Globus pallidus (tissue), 1 donor: ENCODE data around the gene TARS3.
A peak's percentile ranks its signal among the peaks of the same experiment; 100 is the strongest.
"Not testable (repeated sequence)": the region's sequence is repeated elsewhere in the genome, so short reads cannot be mapped to it uniquely, and the experiment has no call there.

Source experiments
- DNase-seq: peaks from one replicate; pipeline ENCODE4 v3.0.0-alpha.2; 2015; ENCODE audit warnings: low spot score

Gene TARS3

DNA sequence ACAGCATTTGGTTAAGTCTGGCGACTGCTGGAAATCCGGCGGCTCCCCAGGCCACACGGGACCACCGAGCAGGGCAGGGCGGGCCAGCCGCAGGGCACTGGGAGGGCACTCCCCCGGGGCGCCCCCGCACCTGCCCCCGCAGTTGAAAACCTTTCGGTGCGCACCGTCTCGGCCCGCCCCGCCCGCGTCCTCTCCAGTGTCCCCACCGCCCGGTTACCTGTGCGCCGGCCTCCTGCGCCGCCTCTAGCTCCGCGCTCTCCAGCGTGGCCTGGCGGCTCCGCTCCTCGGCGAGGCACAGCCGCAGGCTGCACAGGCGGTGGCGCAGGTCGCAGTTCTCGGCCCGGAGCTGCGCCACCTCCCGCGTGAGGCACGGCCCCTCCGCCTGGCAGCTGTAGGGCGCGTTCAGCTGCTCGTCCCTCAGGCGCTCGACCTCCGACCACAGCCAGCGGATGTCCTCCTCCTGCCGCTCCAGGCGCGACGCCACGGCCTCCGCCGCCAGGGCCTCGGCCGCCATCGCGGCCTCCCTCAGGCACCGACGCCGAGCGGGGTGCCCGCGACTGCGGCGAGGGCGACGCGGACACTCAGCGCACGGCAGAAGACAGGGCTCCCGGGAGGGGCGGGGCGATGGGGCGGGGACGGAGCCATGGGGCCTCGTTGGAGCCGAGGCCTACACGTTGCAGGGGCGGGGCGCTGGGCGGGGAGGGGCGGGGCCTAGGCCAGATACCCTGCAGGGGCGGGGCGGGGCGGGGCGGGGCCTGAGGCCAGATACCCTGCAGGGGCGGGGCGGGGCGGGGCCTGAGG lies at the start of gene TARS3:
TARS3 (minus strand) TSS at position 600 of the 801 bp plus-strand sequence; CDS start at position 514, 86 bp downstream.
- DNase-seq, result peak; percentile 96

DNA sequence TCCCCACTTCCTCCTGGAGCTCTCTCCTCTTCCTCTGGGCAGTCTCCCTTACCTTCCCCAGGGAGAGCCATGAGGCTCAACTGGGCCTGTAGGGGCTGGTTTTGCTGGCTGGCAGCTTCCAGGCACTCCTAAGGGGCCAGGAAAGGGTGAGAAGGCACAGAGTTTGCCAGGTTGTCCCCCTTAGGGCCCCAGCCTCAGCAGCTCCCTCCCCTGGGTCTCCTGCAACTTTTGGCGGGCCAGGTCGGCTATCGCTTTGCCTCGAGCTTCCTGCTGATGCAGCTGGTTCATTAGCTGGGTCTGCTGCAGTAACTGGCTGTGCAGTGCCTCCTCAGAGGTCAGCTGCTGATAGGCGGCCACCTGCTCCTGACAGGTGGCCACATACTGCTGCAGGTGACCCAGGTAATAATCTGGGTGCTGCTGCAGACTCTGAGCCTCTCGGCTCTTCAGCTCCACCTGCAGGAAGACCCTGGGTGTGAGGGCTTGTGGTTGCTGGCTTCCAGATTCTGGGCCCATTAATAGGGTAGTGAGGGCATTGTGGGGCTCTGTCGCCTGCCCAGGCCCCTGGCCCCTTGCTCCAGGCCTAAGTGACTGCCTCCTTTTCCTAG lies 49.3 kb upstream of the TARS3 start:
- no peak for DNase-seq

DNA sequence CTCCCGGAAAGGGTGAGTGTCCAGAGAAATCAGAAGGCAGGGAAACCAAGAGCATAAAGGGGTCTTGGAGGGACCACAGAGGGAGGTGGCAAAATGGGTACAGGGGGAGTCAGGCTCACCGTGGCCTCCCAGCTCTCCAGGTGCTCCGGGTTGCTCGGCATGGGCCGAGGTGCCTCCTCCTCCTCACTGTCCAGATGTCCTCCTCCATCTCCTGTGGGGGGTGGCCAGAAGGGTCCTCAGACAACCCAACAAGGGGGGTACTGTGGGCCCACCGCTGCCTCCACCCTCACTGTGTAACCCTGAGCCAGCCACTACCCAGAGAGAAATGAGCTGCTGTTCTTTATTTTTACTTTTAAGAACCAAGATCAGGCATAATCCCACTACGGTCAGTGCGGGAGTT lies 48.6 kb upstream of the TARS3 start:
- no peak for DNase-seq

DNA sequence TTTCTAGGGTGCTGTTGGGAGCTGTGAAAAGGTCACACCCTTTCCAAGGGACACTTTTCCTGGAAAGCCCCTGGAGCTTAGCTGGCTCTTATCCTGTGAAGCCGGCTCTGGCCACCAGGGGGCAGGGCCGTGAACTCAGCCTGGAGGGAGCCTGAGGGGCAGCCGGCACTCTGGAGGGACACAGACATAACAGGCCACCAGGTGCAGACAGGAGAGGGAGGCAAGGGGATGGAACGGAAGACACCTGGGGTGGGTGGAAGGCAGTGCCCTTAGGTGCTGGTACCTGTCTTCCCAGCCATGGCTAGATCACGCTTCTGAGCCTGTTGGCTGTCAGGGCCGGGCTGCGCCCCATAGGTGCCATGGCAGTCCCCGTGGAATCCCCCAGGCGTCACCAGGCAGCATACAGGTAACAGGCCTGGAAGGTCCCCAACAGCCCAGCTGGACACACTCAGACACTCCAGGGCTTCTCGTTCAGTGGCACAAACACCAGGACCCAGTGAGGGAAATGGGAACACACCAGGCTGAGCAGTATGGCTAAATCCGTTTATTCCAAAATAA lies 42.9 kb upstream of the TARS3 start:
- not testable (repeated sequence) for DNase-seq

DNA sequence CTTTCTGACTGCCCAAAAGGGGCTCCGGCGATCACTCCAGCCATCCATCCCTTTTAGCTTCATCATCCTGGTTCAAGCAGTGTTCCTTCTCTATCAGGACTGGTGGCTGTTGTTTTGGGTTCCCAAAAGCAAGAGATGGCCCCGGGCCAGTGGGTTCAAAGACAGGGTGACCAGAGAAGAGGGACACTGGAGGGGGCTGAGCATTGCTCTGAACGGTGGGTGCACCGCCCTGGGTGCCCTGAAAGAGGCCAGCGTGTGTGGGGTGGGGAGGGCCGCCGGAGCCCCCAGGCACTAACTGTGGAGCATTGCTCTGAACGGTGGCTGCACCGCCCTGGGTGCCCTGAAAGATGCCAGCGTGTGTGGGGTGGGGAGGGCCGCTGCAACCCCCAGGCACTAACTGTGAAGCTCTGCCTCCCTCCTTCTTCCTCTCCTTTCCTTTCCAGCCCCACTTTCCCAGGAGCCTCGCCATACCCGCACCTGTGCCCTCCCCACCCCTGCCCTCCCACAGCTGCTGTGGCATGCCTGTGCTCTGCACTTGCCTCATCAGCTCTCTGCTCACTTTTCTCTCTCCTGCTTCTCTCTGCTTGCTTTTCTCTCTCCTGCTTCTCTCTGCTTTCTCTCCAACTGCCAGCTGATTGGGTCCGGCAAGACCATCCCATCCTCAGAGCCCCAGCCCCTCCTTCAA lies 41.6 kb upstream of the TARS3 start:
- DNase-seq, result no peak

DNA sequence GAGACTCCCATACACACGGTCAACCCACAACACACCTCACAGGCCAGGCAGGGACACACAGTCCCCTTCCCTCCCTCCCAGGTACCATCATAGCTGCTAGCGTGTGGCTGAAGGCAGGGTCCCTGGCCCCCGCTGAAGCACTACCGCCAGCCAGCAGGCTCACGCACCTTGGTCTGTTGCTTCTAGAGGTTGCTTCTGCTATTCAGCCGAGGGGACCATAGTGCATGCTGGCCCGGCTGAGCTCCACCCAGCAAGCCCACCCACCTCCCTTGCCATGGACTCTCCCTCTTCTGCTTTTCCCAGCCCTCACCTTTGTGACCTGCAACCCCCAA lies 41.0 kb upstream of the TARS3 start:
- DNase-seq, result not testable (repeated sequence)

DNA sequence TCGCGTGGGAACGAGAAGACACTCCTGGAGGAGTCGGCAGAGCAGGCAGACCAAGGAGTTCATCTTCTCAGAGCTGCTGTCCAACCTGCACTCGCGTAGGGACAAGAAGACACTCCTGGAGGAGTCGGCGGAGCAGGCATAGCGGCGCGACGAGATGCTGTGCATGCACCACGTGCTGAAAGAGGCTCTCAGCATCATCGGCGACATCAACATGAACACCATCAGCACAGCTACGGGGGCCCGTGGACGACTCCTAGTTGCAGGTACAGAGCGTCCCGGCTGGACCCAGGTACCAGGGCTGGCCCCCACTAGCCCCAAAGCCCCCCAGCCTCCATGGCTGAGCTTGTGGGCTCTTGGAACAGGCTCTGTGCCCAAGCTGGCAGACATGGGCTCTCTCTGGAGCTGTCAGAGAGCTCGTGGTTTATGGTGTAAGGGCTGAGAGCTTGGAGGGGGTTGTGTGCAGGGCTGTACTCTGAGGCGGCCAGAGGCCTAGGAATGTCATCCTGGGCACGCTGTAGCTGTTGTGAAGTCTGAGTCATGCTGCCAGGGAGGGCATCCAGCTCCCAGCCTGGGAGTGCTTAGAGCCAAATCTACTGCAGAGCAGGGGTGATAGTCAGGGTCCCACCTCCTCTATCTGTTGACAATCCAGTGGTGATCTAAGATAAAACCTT lies 40.5 kb upstream of the TARS3 start:
- not testable (repeated sequence) for DNase-seq

DNA sequence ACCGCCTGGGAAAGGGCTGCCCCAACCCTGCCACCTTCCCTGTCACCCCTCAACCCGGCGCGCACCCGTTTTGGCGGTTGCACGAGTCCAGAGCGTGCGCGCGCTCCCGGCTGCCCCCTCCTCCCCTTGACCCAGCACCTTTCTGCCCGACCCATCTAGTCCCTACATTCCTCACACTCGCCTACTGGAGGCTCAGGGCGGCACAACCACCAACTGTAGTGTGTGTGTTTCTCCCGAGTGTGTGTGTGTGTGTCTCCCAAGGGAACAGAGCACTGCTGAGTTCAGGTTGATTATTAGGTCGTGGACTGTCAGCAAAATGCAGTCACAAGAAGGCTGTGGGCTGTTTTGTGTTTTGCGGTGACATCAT lies 22.4 kb upstream of the TARS3 start:
- DNase-seq, result not testable (repeated sequence)

DNA sequence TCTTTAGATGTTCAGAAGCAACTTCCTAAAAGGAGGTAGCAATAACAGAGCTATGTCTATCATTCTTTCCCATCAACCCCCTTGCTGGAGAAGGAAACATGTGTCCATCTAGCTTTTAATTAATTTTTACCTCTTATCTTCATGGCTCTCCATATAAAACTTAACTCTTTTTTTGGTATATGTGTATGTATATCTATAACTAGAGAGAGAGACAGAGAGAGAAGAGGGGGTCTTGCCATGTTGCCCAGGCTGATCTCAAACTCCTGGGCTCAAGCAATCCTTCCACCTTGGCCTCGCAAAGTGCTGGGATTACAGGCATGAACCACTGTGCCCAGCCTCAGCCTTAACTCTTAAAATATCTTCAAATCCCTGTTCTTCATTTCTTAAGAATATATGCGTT lies 10.6 kb upstream of the TARS3 start:
- not testable (repeated sequence) for DNase-seq

DNA sequence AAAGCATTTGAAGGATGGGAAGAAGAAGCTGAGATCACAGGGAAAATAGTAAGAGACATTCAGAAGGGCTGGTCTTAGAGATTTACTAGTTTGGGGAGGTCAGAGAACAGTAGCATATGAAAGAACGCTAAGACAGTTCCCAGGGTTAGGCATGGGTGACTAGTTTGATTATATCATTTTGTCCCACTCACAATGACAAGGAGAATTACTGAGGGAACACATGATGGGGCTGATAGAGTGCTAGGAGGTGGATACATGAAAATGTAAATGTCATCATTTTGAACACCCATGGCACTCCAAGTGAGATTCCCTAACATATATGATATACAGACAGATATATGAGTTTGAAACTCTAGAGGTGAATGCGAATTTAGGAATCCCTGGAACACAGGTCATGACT lies 9.3 kb upstream of the TARS3 start:
- DNase-seq, result no peak

DNA sequence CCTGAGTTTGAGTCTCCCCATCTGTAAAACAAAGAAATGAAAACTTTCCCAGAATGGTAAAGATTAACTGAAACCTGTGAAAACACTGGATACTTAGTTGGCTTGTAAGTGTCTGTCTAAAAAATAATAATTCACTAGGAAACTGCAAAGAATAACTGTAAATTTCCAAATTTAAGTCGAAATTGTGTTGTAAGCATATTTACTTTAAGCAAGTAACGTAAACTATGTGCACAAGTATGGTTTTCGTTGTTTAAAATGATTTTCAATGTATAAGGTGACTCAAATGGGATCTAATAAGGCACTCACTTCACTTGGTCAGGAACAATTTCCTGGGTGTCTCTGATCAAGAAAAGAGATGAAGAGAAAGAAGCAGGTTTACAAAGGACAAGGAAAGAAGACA lies 8.5 kb upstream of the TARS3 start:
- no peak for DNase-seq

DNA sequence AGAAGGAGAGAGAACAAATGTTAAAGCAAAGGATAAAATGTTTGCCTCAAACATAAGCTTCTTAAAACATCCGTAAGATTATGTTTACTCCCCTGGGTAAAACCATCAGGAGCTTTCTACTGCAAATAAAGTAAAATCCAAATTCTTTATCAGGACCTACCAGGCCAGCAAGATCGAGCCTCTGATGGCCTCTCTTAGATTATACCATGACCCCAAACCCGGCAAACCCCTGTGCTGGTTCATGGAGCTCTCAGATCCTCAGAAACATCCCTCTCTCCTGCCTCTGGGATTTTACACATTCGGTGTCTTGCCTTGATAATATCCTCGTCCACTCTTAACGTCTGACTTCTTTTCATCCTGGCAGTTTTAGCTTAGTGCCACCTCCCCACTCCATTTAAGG lies 7.5 kb upstream of the TARS3 start:
- DNase-seq, result no peak

DNA sequence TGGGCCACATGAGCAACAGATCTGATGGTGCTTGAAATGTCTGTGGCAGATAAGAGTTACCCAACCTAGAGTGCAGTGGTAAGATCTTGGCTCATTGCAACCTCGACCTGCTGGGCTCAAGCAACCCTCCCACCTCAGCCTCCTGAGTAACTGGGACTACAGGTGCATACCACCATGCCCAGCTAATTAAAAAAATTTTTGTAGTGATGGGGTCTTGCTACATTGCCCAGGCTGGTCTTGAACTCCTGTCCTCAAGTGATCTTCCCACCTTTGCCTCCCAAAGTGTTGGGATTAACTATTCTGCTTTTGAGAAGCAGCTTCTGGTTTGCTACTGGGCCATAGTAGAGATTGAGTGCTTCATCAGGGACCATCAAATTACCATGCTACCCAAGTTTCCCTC lies 2.9 kb upstream of the TARS3 start:
- no peak for DNase-seq

DNA sequence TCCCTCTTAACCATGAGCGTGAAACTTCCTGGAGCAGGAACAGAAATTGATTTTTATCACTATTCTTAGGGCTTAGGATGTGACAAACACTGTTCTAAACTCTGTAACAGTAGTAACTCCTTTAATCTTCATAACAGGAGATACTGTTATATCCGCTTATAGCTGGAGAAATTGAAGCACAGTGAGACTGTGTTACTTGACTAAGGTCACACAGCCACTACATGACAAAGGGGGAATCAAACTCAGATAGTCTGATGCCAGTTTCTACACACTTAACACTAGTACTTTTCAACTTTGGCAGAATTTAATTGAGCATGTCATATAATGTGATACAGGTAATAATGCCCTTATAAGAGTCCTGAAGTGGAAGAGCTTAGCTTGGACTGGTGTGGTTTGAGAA lies 800 bp upstream of the TARS3 start:
- DNase-seq, result no peak

DNA sequence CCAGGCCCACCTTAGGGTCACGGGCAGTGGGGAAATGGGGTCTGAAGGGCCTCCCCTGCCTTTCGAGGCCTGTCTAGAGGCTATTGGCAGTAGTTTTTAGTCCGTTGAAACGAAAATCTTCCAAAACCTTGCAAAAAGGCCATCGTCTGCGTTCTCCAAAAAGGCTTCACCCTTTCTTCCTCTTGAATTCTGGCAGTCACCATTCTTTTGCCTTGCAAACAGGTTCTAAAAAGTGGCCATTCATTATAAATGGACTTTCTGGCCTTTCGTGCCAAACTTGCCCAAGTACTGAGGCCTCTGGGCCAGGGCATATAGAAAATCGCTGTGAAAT lies 367 bp upstream of the TARS3 start:
- no peak for DNase-seq

DNA sequence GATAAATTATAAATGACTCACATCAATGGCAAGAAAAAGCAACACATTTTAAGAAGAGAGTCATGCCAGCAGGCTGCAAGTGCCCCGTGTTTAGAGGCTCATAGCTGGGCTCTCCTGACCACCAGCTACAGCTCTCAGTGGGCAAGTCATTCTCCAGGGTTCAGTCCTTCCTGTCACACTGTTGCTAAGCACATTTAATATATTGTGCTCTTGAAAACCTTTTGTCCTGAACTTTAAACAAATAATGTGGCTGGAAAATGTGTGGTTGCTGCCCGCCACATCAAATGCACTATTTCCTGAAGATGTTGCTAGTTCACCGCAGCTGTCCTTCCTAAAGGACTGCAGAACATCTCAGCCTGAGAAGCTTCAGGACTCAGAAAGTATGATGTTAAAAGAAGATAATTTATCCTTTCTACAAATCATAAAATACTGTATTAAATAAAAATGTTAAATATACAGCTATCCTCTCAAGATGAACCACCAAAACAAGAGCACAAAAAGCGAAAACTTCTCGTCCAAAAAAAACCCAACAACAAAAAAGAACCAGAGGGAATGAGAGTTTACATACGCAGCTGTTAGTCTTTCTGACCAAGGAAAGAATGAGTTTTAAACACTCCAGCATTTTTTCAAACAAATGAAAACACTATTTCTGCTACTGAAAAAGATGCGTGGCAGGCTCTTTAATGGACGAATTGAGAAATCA lies 951 bp downstream of the TARS3 start:
- no peak for DNase-seq

DNA sequence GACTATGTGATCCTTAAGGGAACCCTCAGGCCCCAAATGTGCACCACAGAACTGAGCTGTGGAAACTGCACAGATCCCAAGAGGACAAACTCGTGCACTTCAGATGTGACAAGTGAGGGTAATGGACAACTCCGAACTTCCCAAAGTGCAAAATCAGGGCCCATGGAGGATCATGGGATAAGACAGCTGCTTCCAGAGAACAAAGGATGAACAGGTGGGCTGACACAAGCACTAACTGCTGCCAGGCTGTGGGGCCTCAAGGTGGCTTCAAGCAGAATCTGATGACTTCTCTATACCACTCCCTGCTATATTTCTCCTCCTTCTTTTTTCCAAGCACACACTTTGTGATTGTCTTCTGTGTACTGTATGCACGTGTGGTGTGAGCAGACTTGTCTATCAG lies 5.4 kb downstream of the TARS3 start:
- DNase-seq, result no peak

DNA sequence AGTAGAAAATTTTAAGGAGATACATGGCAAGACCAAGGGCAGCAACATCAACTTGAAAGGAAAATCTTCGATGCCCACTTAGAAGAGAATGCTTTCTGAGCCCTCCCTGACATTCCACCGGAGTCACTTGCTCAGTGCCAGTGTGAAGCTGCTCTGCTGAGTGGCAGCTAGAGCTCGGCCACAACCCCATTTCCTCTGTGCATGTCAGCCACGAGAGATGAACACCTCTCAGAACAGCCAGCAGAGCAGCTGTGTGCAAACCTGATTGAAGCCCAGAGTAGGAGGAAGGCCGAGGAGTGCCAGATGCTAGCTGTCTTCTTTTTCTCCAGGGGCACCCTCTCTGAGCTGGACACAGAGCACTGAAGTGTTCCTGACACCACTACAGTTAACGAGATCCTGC lies 12.2 kb downstream of the TARS3 start:
- DNase-seq, result no peak

DNA sequence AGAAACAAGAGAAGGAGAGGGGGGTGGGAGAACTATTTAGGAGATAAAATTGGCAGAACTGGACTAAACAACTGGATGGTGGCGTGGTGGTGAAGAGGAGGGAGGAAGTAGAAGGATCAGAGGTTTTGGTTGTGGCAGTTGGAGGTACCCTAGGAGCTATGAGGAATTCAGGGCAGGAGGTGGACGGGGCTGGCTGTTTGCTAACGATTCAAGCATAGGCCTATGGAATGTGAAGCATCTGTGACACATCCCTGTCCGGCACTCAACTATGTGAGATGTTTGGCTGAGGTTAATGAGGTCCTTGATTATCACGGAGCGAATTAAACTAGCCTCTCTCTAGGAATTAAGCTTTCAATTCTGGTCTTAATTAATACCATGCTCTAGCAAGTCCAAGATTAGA lies 13.5 kb downstream of the TARS3 start:
- DNase-seq, result no peak

DNA sequence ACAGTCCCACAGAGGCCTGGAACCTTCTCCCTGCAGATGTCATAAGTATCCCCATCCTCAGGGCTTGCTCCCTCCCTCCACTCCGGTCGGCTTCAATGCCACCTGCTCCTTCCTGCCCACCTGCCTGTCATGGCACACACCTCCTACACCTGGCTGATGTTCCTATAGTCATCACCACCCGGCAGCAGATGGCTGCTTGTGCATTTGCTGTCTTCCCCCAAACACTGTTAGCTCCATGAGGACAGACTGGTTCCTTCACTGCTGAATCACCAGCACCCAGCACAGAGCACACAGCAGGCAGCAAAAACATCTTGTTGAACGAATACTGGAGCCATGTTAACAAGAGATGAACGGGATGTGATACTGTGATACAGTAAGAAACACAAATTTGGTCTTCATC lies 14.8 kb downstream of the TARS3 start:
- DNase-seq, result no peak

DNA sequence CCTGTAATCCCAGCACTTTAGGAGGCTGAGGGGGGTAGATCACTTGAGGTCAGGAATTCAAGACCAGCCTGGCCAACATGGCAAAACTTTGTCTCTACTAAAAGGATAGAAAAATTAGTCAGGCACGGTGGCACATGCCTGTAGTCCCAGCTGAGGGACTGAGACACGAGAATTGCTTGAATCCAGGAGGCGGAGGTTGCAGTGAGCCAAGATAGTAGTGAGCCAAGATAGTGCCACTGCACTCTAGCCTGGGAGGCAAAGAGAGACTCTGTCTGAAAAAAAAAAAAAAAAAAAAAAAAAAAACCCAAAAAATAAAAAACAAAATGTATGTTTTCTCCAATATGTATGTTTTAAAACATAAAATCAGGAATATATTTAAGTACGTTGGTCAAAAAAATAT lies 16.3 kb downstream of the TARS3 start:
- DNase-seq, result no peak

DNA sequence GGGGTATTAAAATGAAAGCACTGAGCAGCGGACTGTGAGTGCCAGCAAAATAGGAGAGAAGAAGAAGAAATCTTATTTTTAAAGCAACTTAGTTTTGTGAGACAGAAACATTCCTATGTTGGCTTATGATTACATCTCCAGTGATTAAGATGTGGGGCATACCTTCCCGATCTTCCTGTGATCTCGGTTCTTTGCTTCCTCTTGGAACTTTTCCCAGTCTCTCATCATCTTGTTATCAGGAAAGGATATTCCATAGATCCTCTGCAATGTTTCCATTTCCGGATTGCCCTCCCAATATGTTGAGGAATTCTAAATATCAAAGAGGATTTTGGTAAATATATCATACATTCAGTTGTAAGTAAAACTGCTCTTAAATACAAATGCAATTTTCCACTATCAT lies 22.2 kb downstream of the TARS3 start:
- no peak for DNase-seq
